Subcutaneous adipose tissue (tissue), 4 donors: ENCODE data around the gene MGMT. TPM values are rescaled to one million over a fixed set of nuclear protein-coding genes. Genes with fewer than 3 reads are reported as not detected.

Experiments used
- CTCF ChIP-seq: fragments of 450-650 bp; IDR thresholded peaks from one replicate; pipeline ENCODE4 v1.5.1; 2016; ENCODE audit warnings: low read depth, mild to moderate bottlenecking, control low read depth, antibody characterized with exemption, moderate library complexity
- total RNA-seq, 4 donors: library from RNA; depleted of rRNA; stranded (reverse); fragments of >200 nt; gene quantifications; one replicate each; pipeline ENCODE4 v1.1.0, GENCODE V29; 2016

Gene MGMT
- total RNA-seq, 4 donors from 2014 or later, result 27.5 to 74.8 (median 42.2) TPM

- TF ChIP-seq CTCF, result no peak
Measured at GRCh38 chr10:129725890-129726631, 259.0 kb downstream of the MGMT start.

- TF ChIP-seq CTCF, result no peak
Measured at GRCh38 chr10:129727071-129727470, 260.0 kb downstream of the MGMT start.

- TF ChIP-seq CTCF, result no peak
Measured at GRCh38 chr10:129727495-129727894, 260.5 kb downstream of the MGMT start.

GRCh38 chr10:129728246-129728820 lies 261.3 kb downstream of the MGMT start:
- TF ChIP-seq CTCF, result no peak

- no peak for TF ChIP-seq CTCF
Measured at GRCh38 chr10:129728905-129729795, 262.1 kb downstream of the MGMT start.

- no peak for TF ChIP-seq CTCF
Measured at GRCh38 chr10:129730272-129730992, 263.4 kb downstream of the MGMT start.

GRCh38 chr10:129730993-129731325 lies 263.9 kb downstream of the MGMT start:
- TF ChIP-seq CTCF, result no peak
